NCI-H1092 treated with DMSO at 0.1 percent for 48 hours (cell line): Measurements from ENCODE around the gene GPC6.
A peak's percentile ranks its signal among the peaks of the same experiment; 100 is the strongest.

Source experiments
- DNase-seq: peaks from one replicate; lab custom pipeline; 2025; lab: John Stamatoyannopoulos, UW

Gene GPC6

DNA sequence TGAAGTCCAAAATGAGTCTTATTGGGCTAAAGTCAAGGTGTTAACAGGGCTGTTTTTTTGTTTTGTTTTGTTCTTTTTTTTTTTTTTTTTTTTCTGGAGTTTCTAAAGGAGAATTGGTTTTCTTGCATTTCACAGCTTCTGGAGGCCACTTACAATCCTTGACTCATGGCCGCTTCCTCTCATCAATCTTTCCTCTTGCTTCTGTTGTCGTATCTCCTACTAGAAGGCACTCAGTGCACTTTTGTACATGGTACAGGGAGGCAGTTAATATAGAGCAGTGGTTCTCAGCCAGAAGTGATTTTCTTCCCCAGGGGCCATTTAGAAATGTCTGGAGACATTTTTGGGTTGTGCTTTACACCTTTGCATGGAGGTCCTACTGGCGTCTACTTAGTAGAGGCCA lies 706.3 kb downstream of the GPC6 start:
- no peak for DNase-seq

DNA sequence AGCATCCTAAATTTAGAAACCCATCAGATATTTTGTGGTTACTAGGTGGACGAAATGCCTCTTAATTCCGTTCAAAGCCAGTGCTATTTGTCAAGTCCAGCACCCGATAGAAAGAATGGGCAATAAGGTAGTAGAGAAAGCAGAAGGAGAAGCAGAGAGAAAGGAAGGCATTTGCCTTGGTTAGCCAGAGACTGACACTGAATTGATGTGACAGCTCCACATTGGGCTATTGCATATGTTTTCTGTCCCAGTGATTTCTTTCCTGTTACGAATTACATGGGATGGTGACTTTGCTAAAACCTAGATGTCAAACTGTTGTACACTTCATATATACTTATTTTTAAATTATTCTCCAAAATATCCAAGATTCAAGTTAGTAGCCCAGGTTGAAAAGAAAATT lies 710.3 kb downstream of the GPC6 start:
- no peak for DNase-seq

GRCh38 chr13:93941444-93941843 lies 714.8 kb downstream of the GPC6 start:
- DNase-seq: no peak

DNA sequence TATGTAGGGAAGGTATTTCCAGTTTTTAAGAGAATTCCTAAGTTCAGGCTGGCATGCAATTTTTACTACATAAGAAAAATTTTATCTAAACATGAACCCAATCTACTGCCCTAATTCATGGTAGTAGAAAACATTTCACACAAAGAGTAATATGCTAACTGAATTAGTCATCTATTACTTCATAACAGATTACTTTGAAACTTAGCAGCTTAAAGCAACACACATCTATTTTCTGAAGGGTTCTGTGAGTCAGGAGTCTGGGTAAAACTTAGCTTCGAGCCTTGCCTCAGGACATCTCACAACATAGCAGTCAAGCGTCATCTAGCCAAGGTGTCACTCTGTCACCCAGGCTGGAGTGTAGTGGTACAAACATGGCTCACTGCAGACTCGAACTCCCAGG lies 715.4 kb downstream of the GPC6 start:
- no peak for DNase-seq

DNA sequence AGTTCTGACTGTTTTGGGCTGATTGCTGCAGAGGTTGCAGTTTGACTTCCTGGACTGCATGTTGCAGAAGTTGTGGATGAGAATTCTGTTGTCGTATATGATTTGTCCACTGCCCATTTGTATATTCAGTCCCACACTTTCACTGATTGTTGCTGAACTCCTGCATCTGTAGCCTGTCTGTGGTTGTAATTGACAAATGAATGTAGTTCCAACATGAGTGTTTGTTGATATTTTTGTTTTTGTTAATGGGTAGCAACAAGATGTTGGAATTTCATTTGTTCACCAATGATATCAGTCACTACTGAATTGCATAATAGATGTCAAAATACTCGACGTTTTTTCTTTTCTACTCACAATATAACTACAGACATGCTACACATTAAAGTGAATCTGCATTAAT lies 719.0 kb downstream of the GPC6 start:
- no peak for DNase-seq

GRCh38 chr13:93946994-93947393 lies 720.4 kb downstream of the GPC6 start:
- no peak for DNase-seq

GRCh38 chr13:93947651-93948050 lies 721.0 kb downstream of the GPC6 start:
- DNase-seq: no peak

DNA sequence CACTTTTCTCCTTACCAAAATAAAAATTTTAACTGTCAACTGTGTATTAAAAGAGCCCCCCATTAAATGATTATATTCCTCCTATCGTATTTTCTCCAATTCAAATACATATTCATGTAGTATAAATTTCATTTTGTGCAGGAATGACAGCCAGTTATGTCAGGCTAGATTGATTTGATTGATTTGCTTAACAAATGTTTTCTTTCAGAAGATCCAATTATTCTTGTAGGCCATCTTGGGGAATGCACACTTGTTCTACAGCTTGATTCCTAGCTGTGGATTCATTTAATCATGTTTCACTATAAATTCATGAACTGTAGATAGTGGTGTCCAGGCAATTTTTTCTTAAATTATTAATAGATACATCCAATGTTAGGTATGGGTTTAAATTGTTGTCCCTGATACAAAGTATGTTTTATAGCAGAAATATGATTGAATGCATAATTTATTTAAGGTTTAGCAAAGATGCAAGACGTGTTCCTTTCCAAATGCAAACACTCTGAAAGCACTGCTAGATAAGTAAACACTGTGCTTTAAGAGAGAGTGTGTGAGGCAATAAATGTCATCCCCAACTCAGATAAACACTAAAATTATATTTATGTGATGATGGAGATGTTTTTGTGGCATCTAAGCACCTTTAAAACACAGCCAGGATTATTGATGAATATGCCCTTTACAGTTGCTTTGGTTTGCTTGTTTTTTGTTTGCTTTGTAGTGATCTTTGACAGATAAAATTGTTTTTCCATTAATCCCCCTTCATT lies 721.7 kb downstream of the GPC6 start:
- DNase-seq: peak; percentile 23

- peak; percentile 31 for DNase-seq
Observed at GRCh38 chr13:93951108-93951507, 724.5 kb downstream of the GPC6 start.

DNA sequence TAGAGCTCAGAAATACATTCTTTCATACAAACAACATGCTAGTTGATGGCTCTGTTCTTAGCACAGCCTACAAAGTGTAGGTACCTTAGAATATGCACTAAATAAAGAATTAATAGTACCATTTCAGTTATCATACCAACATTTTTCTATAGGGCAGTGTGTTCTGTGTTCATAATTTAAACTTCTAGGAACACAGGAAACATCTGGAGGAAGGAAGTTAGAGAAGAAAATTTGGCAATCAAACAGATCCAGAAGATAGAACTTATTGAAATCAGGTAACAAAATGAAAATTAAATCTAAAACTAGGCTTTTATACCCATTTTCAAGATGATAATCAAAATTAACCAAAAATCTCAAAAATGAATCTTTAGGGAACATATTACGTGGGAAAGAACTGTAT lies 725.3 kb downstream of the GPC6 start:
- no peak for DNase-seq

DNA sequence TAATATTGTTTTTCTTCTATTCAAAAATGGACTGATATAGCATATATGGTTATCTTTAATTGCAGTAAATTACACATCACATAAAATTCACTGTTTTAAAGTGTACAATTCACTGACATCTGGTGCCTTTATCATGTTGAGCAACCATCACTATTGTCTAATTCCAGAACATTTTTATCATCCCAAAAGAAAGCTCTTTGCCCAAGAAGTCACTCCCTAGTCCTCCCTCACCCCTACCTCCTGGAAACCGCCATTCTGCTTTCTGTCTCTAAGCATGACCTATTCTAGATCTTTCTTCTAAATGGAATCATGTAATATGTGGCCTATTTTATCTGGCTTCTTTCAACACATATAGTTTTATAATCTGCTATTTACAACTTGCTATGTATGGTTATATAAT lies 727.2 kb downstream of the GPC6 start:
- no peak for DNase-seq

- peak; percentile 32 for DNase-seq
Observed at GRCh38 chr13:93955904-93956303, 729.3 kb downstream of the GPC6 start.

- DNase-seq: no peak
Observed at GRCh38 chr13:93956426-93956825, 729.8 kb downstream of the GPC6 start.

- DNase-seq: no peak
Observed at GRCh38 chr13:93957371-93957770, 730.8 kb downstream of the GPC6 start.

- no peak for DNase-seq
Observed at GRCh38 chr13:93959796-93960533, 733.4 kb downstream of the GPC6 start.

- peak; percentile 81 for DNase-seq
Observed at GRCh38 chr13:93963266-93964145, 736.9 kb downstream of the GPC6 start.

DNA sequence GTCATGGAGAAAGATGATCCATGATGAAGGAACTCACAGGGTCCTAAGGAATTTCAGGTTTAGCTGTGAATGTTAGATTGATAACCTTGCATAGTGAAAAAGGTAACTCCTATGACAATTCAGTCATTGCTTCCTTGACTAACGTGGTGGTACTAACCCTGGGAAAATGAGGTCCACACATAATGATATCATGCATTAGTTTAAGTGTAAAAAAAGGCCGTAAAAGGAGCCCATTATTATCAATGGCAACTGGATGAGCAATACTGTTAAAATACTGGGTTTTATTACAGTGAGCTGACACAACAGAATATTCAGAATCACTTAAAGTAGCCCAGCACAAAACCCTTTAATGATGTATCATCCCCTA lies 737.5 kb downstream of the GPC6 start:
- DNase-seq: no peak

- DNase-seq: no peak
Observed at GRCh38 chr13:93965587-93965986, 739.0 kb downstream of the GPC6 start.

DNA sequence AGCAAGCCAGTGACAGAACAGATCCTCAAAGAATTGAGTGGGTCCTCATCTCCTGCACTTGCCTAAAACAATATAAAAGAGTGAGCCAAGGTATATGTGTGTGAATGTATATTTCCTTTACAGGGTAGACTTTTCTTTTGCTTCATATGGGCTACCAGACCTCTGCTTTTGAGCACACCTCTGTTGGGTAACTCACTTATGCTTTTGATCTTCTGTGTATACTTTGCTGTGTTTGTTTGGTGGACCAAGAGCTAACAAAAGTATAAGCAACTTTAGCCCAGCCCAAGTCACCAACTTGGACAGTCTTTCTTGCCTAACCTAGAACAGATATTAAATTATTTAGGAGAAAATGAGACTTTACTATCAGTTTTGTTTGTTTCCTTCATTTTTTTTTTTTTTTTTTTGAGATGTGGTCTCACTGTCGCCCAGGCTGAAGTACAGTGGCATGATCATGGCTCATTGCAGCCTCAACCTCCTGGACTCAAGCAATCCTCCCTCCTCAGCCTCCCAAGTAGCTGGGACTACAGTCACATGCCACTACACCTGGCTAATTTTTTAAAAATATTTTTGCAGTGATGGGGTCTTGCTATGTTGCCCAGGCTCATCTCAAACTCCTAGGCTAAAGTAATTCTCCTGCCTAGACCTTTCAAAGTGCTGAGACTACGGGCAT lies 739.8 kb downstream of the GPC6 start:
- no peak for DNase-seq

- DNase-seq: no peak
Observed at GRCh38 chr13:93967286-93967685, 740.7 kb downstream of the GPC6 start.

- no peak for DNase-seq
Observed at GRCh38 chr13:93975242-93975641, 748.6 kb downstream of the GPC6 start.

DNA sequence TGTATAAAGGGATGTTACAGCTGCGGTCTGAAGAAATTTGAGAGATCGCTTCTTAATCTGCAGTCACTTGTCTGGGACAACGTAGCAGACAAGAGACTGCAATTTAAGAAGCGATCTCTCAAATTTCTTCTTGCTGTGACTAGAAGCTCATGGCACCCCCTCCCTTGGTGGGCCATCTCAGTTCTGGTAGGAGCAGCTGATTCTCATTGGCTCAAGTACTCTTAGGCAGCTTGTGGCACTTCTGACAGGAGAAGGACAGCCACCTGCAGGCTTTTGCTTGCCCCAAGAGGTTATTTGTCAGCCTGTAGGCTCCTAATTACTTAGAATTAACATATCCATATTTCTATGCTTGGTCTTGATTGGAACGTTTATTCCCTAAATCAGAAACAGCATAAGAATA lies 749.9 kb downstream of the GPC6 start:
- no peak for DNase-seq
